IMR-90 (cell line): ENCODE results near the gene GGA2. TPM values are rescaled to one million over a fixed set of nuclear protein-coding genes. Genes with fewer than 3 reads are reported as not detected.

Source experiments
- ATAC-seq: fragments of 200-7000 bp; cut with Tn5 transposase; 2 replicates; pipeline ENCODE4 v1.9.1; 2020; ENCODE audit warnings: low read depth, mild to moderate bottlenecking, moderate library complexity
- BruUV-seq: library from RNA; stranded (reverse); fragments of 400-500 nt; replicated peaks from 2 replicates; lab custom pipeline; 2021; lab: Mats Ljungman, UMichigan
- CTCF ChIA-PET: fragments of 300-600 bp; formaldehyde crosslinking; extraction: SDS; loops from one replicate; lab custom pipeline; 2021; ENCODE audit warnings: antibody characterized with exemption; lab: Yijun Ruan, JAX
- POLR2A ChIA-PET: fragments of 300-600 bp; sonication (Branson Sonifier 250); formaldehyde crosslinking; loops from one replicate; lab custom pipeline; 2022; ENCODE audit warnings: antibody characterized with exemption; ENCODE audit not compliant: unreplicated experiment; lab: Charles Lee
- DNase-seq: peaks from one replicate; pipeline ENCODE4 v3.0.0; 2013
- H2AFZ ChIP-seq: replicated peaks from 2 replicates; pipeline ENCODE3; 2013; ENCODE audit warnings: low read length, mild to moderate bottlenecking; ENCODE audit not compliant: poor library complexity
- H2AK5ac ChIP-seq: 2 replicates; pipeline ENCODE4 v1.6.1; 2013; ENCODE audit warnings: low read depth, low read length, inconsistent platforms
- H2AK9ac ChIP-seq: replicated peaks from 2 replicates; pipeline ENCODE3; 2013; ENCODE audit warnings: mild to moderate bottlenecking, low read depth, low read length, moderate library complexity; ENCODE audit not compliant: poor library complexity
- H2BK120ac ChIP-seq: 2 replicates; pipeline ENCODE4 v1.6.1; 2013; ENCODE audit warnings: low read depth, low read length, inconsistent platforms
- H2BK15ac ChIP-seq: 3 replicates; pipeline ENCODE4 v1.6.1; 2013; ENCODE audit warnings: low read depth, low read length, inconsistent platforms
- H2BK20ac ChIP-seq: 2 replicates; pipeline ENCODE4 v1.6.1; 2013; ENCODE audit warnings: low read depth, mild to moderate bottlenecking, inconsistent platforms, low read length, moderate library complexity
- H2BK5ac ChIP-seq: 2 replicates; pipeline ENCODE4 v1.6.1; 2013; ENCODE audit warnings: mild to moderate bottlenecking, low read depth, low read length, inconsistent platforms; ENCODE audit not compliant: poor library complexity, severe bottlenecking
- H3K14ac ChIP-seq: replicated peaks from 2 replicates; pipeline ENCODE4 v1.6.1; 2013; ENCODE audit warnings: low read depth, low read length, inconsistent platforms
- H3K18ac ChIP-seq: 2 replicates; pipeline ENCODE4 v1.6.1; 2013; ENCODE audit warnings: low read depth, low read length, control low read depth
- H3K23ac ChIP-seq: 2 replicates; pipeline ENCODE4 v1.6.1; 2013; ENCODE audit warnings: low read depth, low read length, inconsistent platforms
- H3K27ac ChIP-seq: 2 replicates; pipeline ENCODE4 v1.5.1; 2013; ENCODE audit warnings: mild to moderate bottlenecking, control low read depth, low read length; ENCODE audit not compliant: insufficient read depth
- H3K27me3 ChIP-seq: 2 replicates; pipeline ENCODE4 v1.6.1; 2013; ENCODE audit warnings: low read length; ENCODE audit not compliant: control insufficient read depth, insufficient read depth
- H3K36me3 ChIP-seq: 2 replicates; pipeline ENCODE4 v1.6.1; 2013; ENCODE audit warnings: low read length, mixed read lengths; ENCODE audit not compliant: control insufficient read depth, insufficient read depth
- H3K4ac ChIP-seq: 2 replicates; pipeline ENCODE4 v1.6.1; 2013; ENCODE audit warnings: low read depth, low read length, inconsistent platforms
- H3K4me1 ChIP-seq: 2 replicates; pipeline ENCODE4 v1.6.1; 2013; ENCODE audit warnings: low read length, mixed read lengths; ENCODE audit not compliant: control insufficient read depth, insufficient read depth
- H3K4me2 ChIP-seq: 2 replicates; pipeline ENCODE4 v1.6.1; 2013; ENCODE audit warnings: low read depth, mild to moderate bottlenecking, control low read depth, low read length, moderate library complexity
- H3K4me3 ChIP-seq: 2 replicates; pipeline ENCODE4 v1.5.1; 2013; ENCODE audit warnings: low read depth, mild to moderate bottlenecking, control low read depth, low read length, moderate library complexity; ENCODE audit not compliant: insufficient read depth
- H3K56ac ChIP-seq: 2 replicates; pipeline ENCODE4 v1.6.1; 2013; ENCODE audit warnings: low read length, inconsistent platforms; ENCODE audit not compliant: insufficient read depth; ENCODE audit errors: extremely low read depth
- H3K79me1 ChIP-seq, 2 experiments: 2 replicates each; pipeline ENCODE4 v1.6.1; 2013; ENCODE audit warnings: low read length in 2 of 2, inconsistent platforms in 1 of 2, low read depth in 1 of 2
- H3K9ac ChIP-seq: 2 replicates; pipeline ENCODE4 v1.6.1; 2013; ENCODE audit warnings: low read depth, low read length, control low read depth
- H3K9me1 ChIP-seq: 2 replicates; pipeline ENCODE4 v1.6.1; 2013; ENCODE audit warnings: low read length, inconsistent platforms; ENCODE audit not compliant: insufficient read depth
- H3K9me3 ChIP-seq: 2 replicates; pipeline ENCODE4 v1.6.1; 2013; ENCODE audit warnings: low read length; ENCODE audit not compliant: control insufficient read depth, insufficient read depth
- H4K20me1 ChIP-seq: 2 replicates; pipeline ENCODE4 v1.6.1; 2013; ENCODE audit warnings: low read length, inconsistent platforms; ENCODE audit not compliant: insufficient read depth
- H4K5ac ChIP-seq: 2 replicates; pipeline ENCODE4 v1.6.1; 2013; ENCODE audit warnings: mild to moderate bottlenecking, low read depth, low read length, control low read depth
- H4K8ac ChIP-seq, 2 experiments: 2 replicates each; pipeline ENCODE4 v1.6.1; 2013; ENCODE audit warnings: low read depth in 2 of 2, low read length in 2 of 2, control low read depth in 1 of 2, inconsistent platforms in 1 of 2
- H4K91ac ChIP-seq: 2 replicates; pipeline ENCODE4 v1.6.1; 2013; ENCODE audit warnings: low read depth, low read length, inconsistent platforms; ENCODE audit not compliant: insufficient read depth
- CEBPB ChIP-seq: IDR thresholded peaks from 2 replicates; pipeline ENCODE4 v1.6.1; 2012; ENCODE audit warnings: low read depth, low read length, improper control_type of control experiment
- WGBS, 2 experiments: methylation state at CpG; one replicate each; pipeline versions ENCODE4 v1.1.5 to v1.1.7; 2013; ENCODE audit warnings: missing lambda C conversion rate in 2 of 2; ENCODE audit not compliant: insufficient read length in 1 of 2; ENCODE audit errors: extremely low coverage in 2 of 2; 5-methylcytosine and 5-hydroxymethylcytosine counted together
- dilution Hi-C: fragments of 300-500 bp; cut with HindIII; formaldehyde crosslinking; loops from one replicate; pipeline ENCODE4 v1.14.3; 2018; ENCODE audit warnings: low sequenced_read_pairs; ENCODE audit not compliant: unreplicated experiment
- in situ Hi-C: fragments of 300-500 bp; cut with MboI; formaldehyde crosslinking; loops from 3 replicates; pipeline ENCODE4 v1.14.3; 2019; ENCODE audit warnings: low sequenced_read_pairs, inconsistent platforms, mixed read lengths
- intact Hi-C: fragments of 100-400 bp; cut with micrococcal nuclease; formaldehyde crosslinking; loops from 2 replicates; pipeline ENCODE4 v1.10.0; 2022
- polyA plus RNA-seq, 3 experiments: library from polyadenylated mRNA; depleted of rRNA; stranded (reverse); fragments of >200 nt; gene quantifications; 2 replicates each; pipeline ENCODE4 v1.2.3, GENCODE V29; 2012; ENCODE audit warnings: low replicate concordance in 1 of 3
- total RNA-seq: library from RNA; depleted of rRNA; stranded (reverse); fragments of >200 nt; gene quantifications from 2 replicates; pipeline ENCODE4 v1.2.3, GENCODE V29; 2012
- TF ChIP-seq, protein P1 (sequence below): fragments of 150-350 bp; IDR thresholded peaks from 2 replicates; pipeline ENCODE4 v1.6.1; 2017; ENCODE audit warnings: mild to moderate bottlenecking, antibody characterized with exemption, low read length, low read depth

Gene GGA2
- total and polyA plus RNA-seq, 2 of the 4 experiments (the other 2 are of a cell fraction), result 16.5 to 30.1 TPM

DNA sequence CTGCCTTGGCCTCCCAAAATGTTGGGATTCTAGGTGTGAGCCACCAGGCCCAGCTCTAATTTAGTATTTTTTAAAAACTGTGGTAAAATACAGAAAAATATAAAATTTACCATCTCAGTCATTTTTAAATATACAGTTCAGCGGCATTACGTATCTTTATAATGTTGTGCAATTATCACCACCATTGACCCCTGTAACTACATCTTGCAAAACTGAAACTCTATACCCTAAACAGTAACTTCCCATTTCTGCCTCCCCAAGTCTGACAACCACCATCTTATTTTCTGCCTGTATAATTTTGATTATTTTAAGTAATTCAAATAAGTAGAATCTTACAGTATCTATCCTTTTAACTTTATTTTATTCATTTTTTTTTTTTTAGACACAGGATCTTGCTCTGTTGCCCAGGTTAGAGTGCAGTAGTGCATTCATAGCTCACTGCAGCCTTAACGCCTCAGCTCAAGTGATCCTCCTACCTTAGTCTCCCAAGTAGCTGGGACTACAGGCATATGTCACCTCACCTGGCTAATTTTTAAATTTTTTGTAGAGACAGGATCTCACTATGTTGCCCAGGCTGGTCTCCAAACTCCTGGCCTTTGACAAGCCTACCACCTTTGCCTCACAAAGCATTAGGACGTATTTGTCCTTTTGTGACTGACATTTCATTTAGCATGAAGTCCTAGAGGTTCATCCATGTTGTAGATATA, 10.9 kb upstream of the GGA2 start:
- no peak overlapping the region for H2BK5ac ChIP-seq
- peak; percentile 15; the same call in 1 of the 2 replicates for TF ChIP-seq CEBPB
- TF ChIP-seq, protein P1, sequence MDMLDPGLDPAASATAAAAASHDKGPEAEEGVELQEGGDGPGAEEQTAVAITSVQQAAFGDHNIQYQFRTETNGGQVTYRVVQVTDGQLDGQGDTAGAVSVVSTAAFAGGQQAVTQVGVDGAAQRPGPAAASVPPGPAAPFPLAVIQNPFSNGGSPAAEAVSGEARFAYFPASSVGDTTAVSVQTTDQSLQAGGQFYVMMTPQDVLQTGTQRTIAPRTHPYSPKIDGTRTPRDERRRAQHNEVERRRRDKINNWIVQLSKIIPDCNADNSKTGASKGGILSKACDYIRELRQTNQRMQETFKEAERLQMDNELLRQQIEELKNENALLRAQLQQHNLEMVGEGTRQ, result no peak
- no peaks in the 10 kb centered on the region for H4K20me1 ChIP-seq
- no peak overlapping the region for H4K91ac ChIP-seq
- no peak overlapping the region for H2AK9ac ChIP-seq
- no peaks in the 10 kb centered on the region for H3K4me1 ChIP-seq
- H2BK15ac ChIP-seq, result no peak overlapping the region
- no peak overlapping the region for H3K4ac ChIP-seq
- no peak for ATAC-seq
- H4K5ac ChIP-seq, result no peak overlapping the region
- no peak overlapping the region for H2AK5ac ChIP-seq
- no TSS peak for BruUV-seq
- 0 out of 4 replicates have a peak, but pooled peaks cover 0 to 2% of the 10 kb centered on the region in 2 experiments for H3K79me1 ChIP-seq
- ChIA-PET CTCF (interaction anchor here (0.6 kb wide), 1 partner anchor 36 kb away, joined by 3 read pairs; the partner anchor contains the start of gene EARS2), POLR2A (no interaction called here)
- H2BK20ac ChIP-seq, result no peak overlapping the region
- no peak overlapping the region for H2AFZ ChIP-seq
- no peak overlapping the region for H2BK120ac ChIP-seq
- no peak for DNase-seq
- H3K36me3 ChIP-seq, result peaks cover 40% of the 10 kb centered on the region
- no peak overlapping the region for H3K4me2 ChIP-seq
- H4K8ac ChIP-seq, result no peak overlapping the region
- H3K9me1 ChIP-seq, result 0 out of 2 replicates have a peak, but pooled peaks cover 7% of the 10 kb centered on the region
- H3K56ac ChIP-seq, result no peak overlapping the region
- H3K23ac ChIP-seq, result no peak overlapping the region
- intact Hi-C loops (no loop called here), dilution Hi-C loops (no loop called here), in situ Hi-C loops (loop anchor here (5.0 kb wide), 1 partner anchor 51 kb away; no protein-coding TSS in a partner anchor)
- H3K9me3 ChIP-seq, result no peaks in the 10 kb centered on the region
- WGBS, 2 experiments, result no CpG with 5 or more reads among the region's 4 CpGs
- no peak overlapping the region for H3K9ac ChIP-seq
- no peaks in the 10 kb centered on the region for H3K27me3 ChIP-seq
- no peak overlapping the region for H3K14ac ChIP-seq
- no peak overlapping the region for H3K27ac ChIP-seq
- no peak overlapping the region for H3K18ac ChIP-seq
- H3K4me3 ChIP-seq, result no peak overlapping the region
